GM18502 (cell line): ENCODE measurements around the gene CCDC13.

Experiments
- ATAC-seq: cut with Tn5 transposase; IDR thresholded peaks from one replicate; pipeline ENCODE4 v1.9.1; 2021; ENCODE audit warnings: mild to moderate bottlenecking; ENCODE audit not compliant: unreplicated experiment, poor library complexity

CCDC13 gene

GRCh38 chr3:42753757-42754156 is 19.3 kb downstream of the CCDC13 start:
- no peak for ATAC-seq

GRCh38 chr3:42752961-42753360 is 20.1 kb downstream of the CCDC13 start:
- no peak for ATAC-seq

- ATAC-seq = no peak
Measured at GRCh38 chr3:42752441-42752840, 20.6 kb downstream of the CCDC13 start.

GRCh38 chr3:42751609-42752008 is 21.4 kb downstream of the CCDC13 start:
- no peak for ATAC-seq

- ATAC-seq = no peak
Measured at GRCh38 chr3:42750834-42751233, 22.2 kb downstream of the CCDC13 start.

- no peak for ATAC-seq
Measured at GRCh38 chr3:42749753-42750231, 23.3 kb downstream of the CCDC13 start.

GRCh38 chr3:42749025-42749752 is 23.9 kb downstream of the CCDC13 start:
- ATAC-seq = no peak

- no peak for ATAC-seq
Measured at GRCh38 chr3:42747581-42747980, 25.5 kb downstream of the CCDC13 start.

GRCh38 chr3:42746455-42747450 is 26.3 kb downstream of the CCDC13 start:
- ATAC-seq = no peak

- no peak for ATAC-seq
Measured at GRCh38 chr3:42745776-42746454, 27.1 kb downstream of the CCDC13 start.

- no peak for ATAC-seq
Measured at GRCh38 chr3:42745291-42745745, 27.7 kb downstream of the CCDC13 start.

GRCh38 chr3:42743204-42743995 is 29.7 kb downstream of the CCDC13 start:
- ATAC-seq = no peak

- ATAC-seq = no peak
Measured at GRCh38 chr3:42742688-42743087, 30.4 kb downstream of the CCDC13 start.

- ATAC-seq = no peak
Measured at GRCh38 chr3:42742259-42742658, 30.8 kb downstream of the CCDC13 start.

GRCh38 chr3:42741796-42742195 is 31.3 kb downstream of the CCDC13 start:
- no peak for ATAC-seq

- no peak for ATAC-seq
Measured at GRCh38 chr3:42739401-42740158, 33.5 kb downstream of the CCDC13 start.

GRCh38 chr3:42736531-42736930 is 36.5 kb downstream of the CCDC13 start:
- no peak for ATAC-seq

GRCh38 chr3:42736081-42736480 is 37.0 kb downstream of the CCDC13 start:
- ATAC-seq = no peak

GRCh38 chr3:42735615-42736014 is 37.4 kb downstream of the CCDC13 start:
- no peak for ATAC-seq
